Epidermal melanocyte (primary cell): ENCODE measurements around the gene XAGE5.
"Not testable (repeated sequence)": the region's sequence is repeated elsewhere in the genome, so short reads cannot be mapped to it uniquely, and the experiment has no call there.

Experiments
- DNase-seq: peaks from one replicate; pipeline ENCODE4 v3.0.0; 2011; ENCODE audit warnings: low spot score; ENCODE audit not compliant: insufficient read length

Gene XAGE5, protein sequence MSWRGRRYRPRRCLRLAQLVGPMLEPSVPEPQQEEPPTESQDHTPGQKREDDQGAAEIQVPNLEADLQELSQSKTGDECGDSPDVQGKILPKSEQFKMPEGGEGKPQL

DNA sequence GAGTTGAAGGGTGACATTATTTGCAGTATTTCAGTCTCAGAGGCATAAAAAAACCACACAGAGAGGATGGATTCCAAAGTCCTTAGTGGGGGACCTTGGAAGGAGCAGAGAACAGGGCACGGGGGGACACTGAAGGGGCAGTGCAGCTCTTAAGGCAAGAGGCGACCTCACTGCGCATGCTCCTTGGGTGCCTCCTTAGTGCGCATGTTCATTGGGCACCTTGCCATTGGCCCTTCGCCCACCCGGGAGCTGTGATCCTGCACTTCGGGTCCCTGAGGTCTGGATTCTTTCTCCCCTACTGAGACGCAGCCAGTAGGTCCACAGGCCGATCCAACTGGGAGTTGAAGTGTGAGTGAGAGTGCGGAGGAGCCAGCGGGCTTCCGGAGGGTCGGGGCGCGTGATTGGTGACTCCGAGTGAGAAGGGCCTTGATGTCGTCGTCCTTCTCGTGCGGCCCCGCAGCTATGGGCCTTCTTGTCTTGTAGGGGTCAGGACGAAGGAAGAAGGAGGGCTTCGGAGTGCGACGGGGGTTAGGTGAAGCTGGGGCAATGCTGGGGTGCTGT lies at the start of gene XAGE5:
Gene XAGE5 (plus strand): TSS at position 223 of the 561 bp plus-strand sequence. CDS start 1,280 bp downstream, outside the sequence.
- DNase-seq = no peak

GRCh38 chrX:52765983-52766382 lies 45.1 kb upstream of the XAGE5 start:
- not testable (repeated sequence) for DNase-seq

- DNase-seq = not testable (repeated sequence)
These were observed 37.6 kb upstream of the XAGE5 start for GRCh38 chrX:52773504-52773903.

DNA sequence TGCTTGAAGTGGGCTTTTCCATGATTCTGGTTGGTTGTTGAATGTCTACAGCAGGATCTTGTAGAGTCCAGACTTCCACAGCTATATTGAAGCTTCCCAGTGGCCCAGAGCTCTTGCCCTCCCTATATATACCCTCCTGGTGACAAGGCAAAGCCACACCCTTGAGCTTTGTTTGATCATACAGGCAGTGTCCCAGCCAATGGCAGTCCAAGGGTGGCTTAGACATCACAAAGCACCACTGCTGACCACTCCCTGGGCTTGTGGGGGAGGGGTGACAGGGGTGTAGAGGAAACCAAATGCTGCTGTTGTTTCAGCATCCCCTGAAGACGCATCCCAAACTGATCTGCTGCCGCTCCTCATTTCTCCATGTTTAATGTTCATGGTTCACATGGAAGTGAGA lies 13.8 kb upstream of the XAGE5 start, which contains the start of gene SPANXN5:
Gene SPANXN5 (minus strand): TSS at position 101 of the 400 bp plus-strand sequence. CDS start 79 bp downstream, at position 22.
- not testable (repeated sequence) for DNase-seq

DNA sequence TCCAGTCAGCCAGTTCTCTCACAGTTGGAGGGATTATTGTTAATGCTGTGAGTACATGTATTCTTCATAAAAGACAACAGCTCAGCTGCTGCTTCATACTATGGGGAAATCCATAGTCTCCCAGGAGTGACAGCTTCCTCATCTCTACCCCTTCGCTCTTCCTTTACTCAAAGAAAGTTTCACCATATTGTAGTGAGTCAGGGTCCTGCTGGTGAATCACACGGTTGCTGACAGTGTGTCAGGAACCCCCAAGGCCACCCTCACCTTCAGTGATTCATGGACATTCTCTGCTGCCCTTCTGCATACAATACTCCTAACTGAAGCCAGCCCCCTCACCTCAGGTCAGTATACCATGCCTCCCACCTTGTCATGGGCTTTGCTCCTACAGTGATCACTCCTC lies 6.2 kb upstream of the XAGE5 start:
- DNase-seq = not testable (repeated sequence)

- no peak for DNase-seq
These were observed 8.7 kb downstream of the XAGE5 start for GRCh38 chrX:52819788-52820187.

GRCh38 chrX:52821079-52821760 lies 10.1 kb downstream of the XAGE5 start:
- no peak for DNase-seq

DNA sequence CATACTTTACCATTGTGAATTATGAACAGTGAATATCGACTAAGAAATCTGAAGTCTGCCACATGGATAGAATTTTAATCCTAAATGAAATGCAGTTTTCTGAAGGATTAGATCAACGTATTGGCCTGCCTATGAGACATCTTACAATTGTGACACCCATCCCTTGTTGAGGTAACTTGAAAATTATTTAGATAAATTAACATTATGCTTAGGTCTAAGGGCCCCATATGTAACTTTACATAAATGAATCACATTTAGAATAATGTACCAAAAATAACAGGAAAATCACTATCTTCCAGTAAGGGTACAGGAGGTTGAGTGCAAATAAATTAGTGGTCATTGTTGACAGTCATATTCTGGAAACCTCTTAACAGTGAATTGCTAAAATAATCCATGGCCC lies 13.5 kb downstream of the XAGE5 start:
- DNase-seq = no peak

DNA sequence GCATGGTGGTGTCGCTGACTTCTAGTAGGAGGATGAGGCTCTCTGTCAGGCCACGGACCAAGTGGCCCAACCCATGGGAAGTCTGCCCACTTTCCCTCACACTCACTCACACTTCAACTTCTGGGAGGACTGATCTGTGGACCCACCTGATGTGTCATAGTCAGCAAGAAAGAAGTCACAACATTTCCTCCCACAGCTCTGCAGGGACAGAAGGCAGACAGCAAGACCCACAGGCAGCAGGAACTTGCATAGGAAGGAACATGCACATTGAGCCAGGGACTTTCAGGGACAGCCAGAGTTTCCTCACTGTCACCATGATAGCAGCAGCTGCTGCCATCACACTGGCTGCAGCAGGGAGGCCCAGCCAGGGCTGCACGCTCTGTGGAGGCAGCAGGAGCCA lies 19.5 kb downstream of the XAGE5 start:
- DNase-seq = no peak

GRCh38 chrX:52839137-52839536 lies 28.1 kb downstream of the XAGE5 start:
- no peak for DNase-seq

GRCh38 chrX:52843619-52844018 lies 32.5 kb downstream of the XAGE5 start:
- DNase-seq = not testable (repeated sequence)

DNA sequence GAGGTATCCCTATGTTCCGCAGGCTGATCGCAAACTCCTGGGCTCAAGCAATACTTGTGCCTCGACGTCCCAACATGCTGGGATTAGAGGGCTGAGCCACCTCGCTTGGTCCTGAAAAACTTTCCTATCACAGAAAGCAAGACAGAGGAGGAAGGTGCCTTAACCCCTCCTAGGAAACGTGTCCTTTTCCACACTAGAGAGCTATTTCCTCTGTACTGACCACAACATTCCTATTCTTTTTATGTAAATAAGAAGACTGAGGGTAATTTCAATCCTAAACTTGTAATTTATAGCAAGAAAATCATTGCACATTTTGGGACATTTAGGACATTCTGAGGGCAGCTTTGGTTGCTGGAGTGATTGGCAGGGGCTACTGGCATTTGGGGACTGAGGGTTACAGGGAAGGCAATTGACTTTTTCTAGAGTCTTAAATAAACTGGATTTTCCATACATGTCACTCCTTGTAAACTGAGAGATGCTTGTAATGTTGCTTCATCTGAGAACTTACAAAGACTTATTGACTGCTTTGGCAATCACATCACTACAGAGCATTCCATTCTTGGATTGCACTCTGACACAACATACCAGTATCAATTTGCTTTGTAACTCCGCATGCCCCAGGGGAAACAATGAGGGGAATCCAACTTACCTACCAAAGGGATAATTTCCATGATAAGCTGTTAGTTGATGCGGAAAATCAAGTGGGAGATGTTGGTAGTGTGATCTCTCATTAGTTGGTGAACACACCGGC lies 41.2 kb downstream of the XAGE5 start:
- no peak for DNase-seq

DNA sequence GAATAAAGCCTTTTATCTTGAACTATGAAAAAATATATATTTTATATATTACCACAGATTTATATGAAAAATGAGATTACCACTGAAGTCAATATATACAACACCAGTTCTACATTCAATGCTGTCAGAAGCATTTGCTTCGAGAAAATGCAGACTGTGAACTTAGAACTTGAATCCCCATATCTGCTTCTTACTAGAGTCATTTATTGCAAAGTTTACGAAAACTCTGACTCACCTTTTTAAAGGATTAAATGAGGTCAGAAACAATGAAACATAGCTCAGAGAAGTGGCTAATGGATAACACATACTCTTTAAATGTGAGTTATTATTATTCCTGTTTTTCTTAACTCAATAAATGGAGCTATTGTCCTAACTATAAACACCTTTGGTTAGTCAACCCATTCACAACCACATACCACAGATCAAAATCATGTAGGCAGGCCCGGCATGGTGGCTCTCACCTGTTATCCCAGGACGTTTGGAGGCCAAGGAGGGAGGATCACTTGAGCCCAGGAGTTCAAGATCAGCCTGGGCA lies 46.0 kb downstream of the XAGE5 start:
- not testable (repeated sequence) for DNase-seq

- no peak for DNase-seq
These were observed 54.4 kb downstream of the XAGE5 start for GRCh38 chrX:52865343-52865998.
